HG02943 (cell line): ENCODE measurements around the gene TMEM222.

ENCODE experiments used
- ATAC-seq: cut with Tn5 transposase; IDR thresholded peaks from one replicate; pipeline ENCODE4 v1.9.1; 2021; ENCODE audit warnings: mild to moderate bottlenecking, low read depth, moderate library complexity; ENCODE audit not compliant: unreplicated experiment

The TMEM222 gene

GRCh38 chr1:27306071-27306470 lies 15.9 kb upstream of the TMEM222 start:
- no peak for ATAC-seq

- no peak for ATAC-seq
These were observed 14.8 kb upstream of the TMEM222 start for GRCh38 chr1:27306892-27307761.

GRCh38 chr1:27307874-27308598 lies 13.9 kb upstream of the TMEM222 start:
- no peak for ATAC-seq

- no peak for ATAC-seq
These were observed 7.8 kb upstream of the TMEM222 start for GRCh38 chr1:27314169-27314568.

GRCh38 chr1:27314737-27315136 lies 7.2 kb upstream of the TMEM222 start:
- no peak for ATAC-seq

- ATAC-seq, result no peak
These were observed 5.1 kb upstream of the TMEM222 start for GRCh38 chr1:27316860-27317259.

GRCh38 chr1:27318136-27318535 lies 3.8 kb upstream of the TMEM222 start:
- no peak for ATAC-seq

GRCh38 chr1:27318596-27318995 lies 3.4 kb upstream of the TMEM222 start:
- no peak for ATAC-seq

- peak; percentile 16 for ATAC-seq
These were observed 742 bp downstream of the TMEM222 start for GRCh38 chr1:27322569-27323240.

- no peak for ATAC-seq
These were observed 3.3 kb downstream of the TMEM222 start for GRCh38 chr1:27325286-27325685.

- no peak for ATAC-seq
These were observed 6.0 kb downstream of the TMEM222 start for GRCh38 chr1:27327964-27328363.

- ATAC-seq, result no peak
These were observed 8.8 kb downstream of the TMEM222 start for GRCh38 chr1:27330786-27331185.

GRCh38 chr1:27331426-27331825 lies 9.5 kb downstream of the TMEM222 start:
- ATAC-seq, result no peak

- no peak for ATAC-seq
These were observed 10.0 kb downstream of the TMEM222 start for GRCh38 chr1:27331922-27332321.

GRCh38 chr1:27332536-27333281 lies 10.7 kb downstream of the TMEM222 start:
- no peak for ATAC-seq

- no peak for ATAC-seq
These were observed 11.8 kb downstream of the TMEM222 start for GRCh38 chr1:27333717-27334279.

GRCh38 chr1:27335506-27336422 lies 13.8 kb downstream of the TMEM222 start:
- ATAC-seq, result no peak

- ATAC-seq, result no peak
These were observed 14.8 kb downstream of the TMEM222 start for GRCh38 chr1:27336756-27337155.

- no peak for ATAC-seq
These were observed 16.8 kb downstream of the TMEM222 start for GRCh38 chr1:27338751-27339150.
